H9 (cell line): ENCODE data around the gene CCBE1. TPM values are rescaled to one million over a fixed set of nuclear protein-coding genes. Genes with fewer than 3 reads are reported as not detected.

ENCODE experiments used
- DNase-seq: peaks from one replicate; pipeline ENCODE4 v3.0.0-alpha.2; 2017
- H2AFZ ChIP-seq: one replicate; pipeline ENCODE4 v1.6.1; 2013; ENCODE audit warnings: mild to moderate bottlenecking, low read length, control low read depth, moderate library complexity
- H2AK5ac ChIP-seq: 2 replicates; pipeline ENCODE4 v1.6.1; 2013; ENCODE audit warnings: low read length, control low read depth, mixed read lengths; ENCODE audit not compliant: insufficient read length
- H2BK120ac ChIP-seq: one replicate; pipeline ENCODE4 v1.6.1; 2013; ENCODE audit warnings: low read depth, mild to moderate bottlenecking, low read length, control low read depth, inconsistent platforms; ENCODE audit not compliant: poor library complexity, severe bottlenecking
- H2BK12ac ChIP-seq: 2 replicates; pipeline ENCODE4 v1.6.1; 2013; ENCODE audit warnings: low read length, control low read depth, mixed read lengths, low read depth; ENCODE audit not compliant: insufficient read length
- H2BK15ac ChIP-seq: 2 replicates; pipeline ENCODE4 v1.6.1; 2013; ENCODE audit warnings: low read depth, low read length, control low read depth
- H2BK20ac ChIP-seq: one replicate; pipeline ENCODE4 v1.6.1; 2013; ENCODE audit warnings: low read depth, mild to moderate bottlenecking, low read length, control low read depth, inconsistent platforms; ENCODE audit not compliant: poor library complexity, severe bottlenecking
- H2BK5ac ChIP-seq: 2 replicates; pipeline ENCODE4 v1.6.1; 2013; ENCODE audit warnings: low read length, control low read depth, mixed read lengths; ENCODE audit not compliant: insufficient read length
- H3K14ac ChIP-seq: 2 replicates; pipeline ENCODE4 v1.6.1; 2013; ENCODE audit warnings: low read length, control low read depth; ENCODE audit not compliant: insufficient read depth
- H3K18ac ChIP-seq: 2 replicates; pipeline ENCODE4 v1.6.1; 2013; ENCODE audit warnings: low read depth, mild to moderate bottlenecking, mixed read lengths, low read length, control low read depth; ENCODE audit not compliant: insufficient read length
- H3K23ac ChIP-seq: 2 replicates; pipeline ENCODE4 v1.6.1; 2013; ENCODE audit warnings: low read length, control low read depth, mixed read lengths, low read depth; ENCODE audit not compliant: insufficient read length
- H3K23me2 ChIP-seq: 2 replicates; pipeline ENCODE4 v1.6.1; 2013; ENCODE audit warnings: low read depth, mild to moderate bottlenecking, mixed read lengths, low read length, control low read depth; ENCODE audit not compliant: insufficient read length, poor library complexity, severe bottlenecking
- H3K27ac ChIP-seq: 2 replicates; pipeline ENCODE4 v1.5.1; 2013; ENCODE audit warnings: low read length, control low read depth, mixed read lengths, low read depth; ENCODE audit not compliant: insufficient read length
- H3K27me3 ChIP-seq: 2 replicates; pipeline ENCODE4 v1.6.1; 2013; ENCODE audit warnings: low read length, control low read depth, inconsistent platforms; ENCODE audit not compliant: insufficient read depth
- H3K4ac ChIP-seq: 2 replicates; pipeline ENCODE4 v1.6.1; 2013; ENCODE audit warnings: low read depth, mild to moderate bottlenecking, control low read depth, inconsistent platforms, low read length, moderate library complexity
- H3K4me1 ChIP-seq: 2 replicates; pipeline ENCODE4 v1.6.1; 2013; ENCODE audit warnings: low read length, control low read depth, inconsistent platforms; ENCODE audit not compliant: insufficient read depth
- H3K4me2 ChIP-seq: 2 replicates; pipeline ENCODE4 v1.6.1; 2013; ENCODE audit warnings: low read length, control low read depth, mixed read lengths; ENCODE audit not compliant: insufficient read length, insufficient read depth
- H3K56ac ChIP-seq: 2 replicates; pipeline ENCODE4 v1.6.1; 2013; ENCODE audit warnings: low read depth, mild to moderate bottlenecking, mixed read lengths, low read length, control low read depth; ENCODE audit not compliant: insufficient read length
- H3K79me1 ChIP-seq: 2 replicates; pipeline ENCODE4 v1.6.1; 2013; ENCODE audit warnings: low read depth, mild to moderate bottlenecking, moderate library complexity, low read length, control low read depth, inconsistent platforms; ENCODE audit not compliant: insufficient read depth, poor library complexity, severe bottlenecking
- H3K79me2 ChIP-seq: 2 replicates; pipeline ENCODE4 v1.6.1; 2013; ENCODE audit warnings: low read length, control low read depth, inconsistent platforms; ENCODE audit not compliant: insufficient read depth
- H3K9ac ChIP-seq: 2 replicates; pipeline ENCODE4 v1.6.1; 2013; ENCODE audit warnings: low read length, control low read depth, mixed read lengths; ENCODE audit not compliant: insufficient read length; ENCODE audit errors: extremely low read depth
- H3K9me3 ChIP-seq: one replicate; pipeline ENCODE4 v1.6.1; 2013; ENCODE audit warnings: low read depth, low read length, inconsistent platforms; ENCODE audit not compliant: control insufficient read depth
- H3T11ph ChIP-seq: one replicate; pipeline ENCODE4 v1.6.1; 2013; ENCODE audit warnings: mild to moderate bottlenecking, low read length, control low read depth, inconsistent platforms
- H4K20me1 ChIP-seq: one replicate; pipeline ENCODE4 v1.6.1; 2013; ENCODE audit not compliant: control insufficient read depth, insufficient read length, insufficient read depth
- H4K5ac ChIP-seq: 2 replicates; pipeline ENCODE4 v1.6.1; 2013; ENCODE audit warnings: low read depth, mild to moderate bottlenecking, mixed read lengths, low read length, control low read depth; ENCODE audit not compliant: insufficient read length
- H4K8ac ChIP-seq: replicated peaks from 2 replicates; pipeline ENCODE4 v1.6.1; 2013; ENCODE audit warnings: low read length, control low read depth, mixed read lengths, low read depth; ENCODE audit not compliant: insufficient read length
- H4K91ac ChIP-seq: 2 replicates; pipeline ENCODE4 v1.6.1; 2013; ENCODE audit warnings: low read depth, mild to moderate bottlenecking, moderate library complexity, mixed read lengths, low read length, control low read depth; ENCODE audit not compliant: insufficient read length
- H3K27ac Mint-ChIP-seq, 3 experiments: 2 replicates in 2 of 3; 3 replicates in 1 of 3; pipeline ENCODE4 v1.8.0; 2020 to 2021; ENCODE audit warnings: mixed read lengths in 3 of 3, mild to moderate bottlenecking in 1 of 3, moderate library complexity in 1 of 3
- H3K27me3 Mint-ChIP-seq: 2 replicates; pipeline ENCODE4 v1.8.0; 2021; ENCODE audit warnings: low read depth, mild to moderate bottlenecking, moderate library complexity, mixed read lengths
- H3K36me3 Mint-ChIP-seq, 3 experiments: 2 replicates in 2 of 3; 3 replicates in 1 of 3; pipeline ENCODE4 v1.8.0; 2020 to 2021; ENCODE audit warnings: low read depth in 3 of 3, mixed read lengths in 3 of 3; ENCODE audit not compliant: insufficient read depth in 1 of 3
- H3K4me1 Mint-ChIP-seq, 2 experiments: 2 replicates each; pipeline ENCODE4 v1.8.0; 2020; ENCODE audit warnings: mixed read lengths in 2 of 2
- H3K4me3 Mint-ChIP-seq, 2 experiments: 2 replicates in 1 of 2; 3 replicates in 1 of 2; pipeline ENCODE4 v1.8.0; 2020 to 2021; ENCODE audit warnings: mild to moderate bottlenecking in 2 of 2, mixed read lengths in 2 of 2, moderate library complexity in 1 of 2
- H3K9me3 Mint-ChIP-seq, 2 experiments: 2 replicates in 1 of 2; 3 replicates in 1 of 2; pipeline ENCODE4 v1.8.0; 2020; ENCODE audit warnings: mild to moderate bottlenecking in 2 of 2, mixed read lengths in 2 of 2, moderate library complexity in 1 of 2
- WGBS: extraction: QIAGEN DNeasy Blood & Tissue Kit; methylation state at CpG from one replicate; pipeline ENCODE4 v1.1.7; 2013; ENCODE audit warnings: missing lambda C conversion rate, low lambda C conversion rate, mixed read lengths; ENCODE audit not compliant: insufficient read length; ENCODE audit errors: extremely low coverage; 5-methylcytosine and 5-hydroxymethylcytosine counted together
- total RNA-seq: library from RNA; stranded (reverse); gene quantifications from 2 replicates; pipeline ENCODE4 v1.2.1, GENCODE V29; 2021
- TF ChIP-seq, protein P1 (sequence below): fragments of 200-600 bp; sonication (generic); conservative IDR thresholded peaks from 3 replicates; pipeline ENCODE4 v1.8.0; 2021; ENCODE audit warnings: antibody characterized with exemption, mild to moderate bottlenecking

The CCBE1 gene
- total RNA-seq, 1 experiment from 2014 or later: 0.39 TPM

GRCh38 chr18:59388817-59389216 lies 308.4 kb downstream of the CCBE1 start:
- Histone ChIP-seq H2BK5ac (no peak overlapping the region), H3K56ac (no peak overlapping the region), H3K4me2 (no peak overlapping the region), H3K79me2 (no peaks in the 10 kb centered on the region), H3K9ac (no peak overlapping the region), H3K9me3 (no peaks in the 10 kb centered on the region), H2BK120ac (no peak overlapping the region), H3K27ac (no peak overlapping the region), H4K20me1 (no peaks in the 10 kb centered on the region), H3K79me1 (no peaks in the 10 kb centered on the region), H2BK20ac (no peak overlapping the region), H3K4ac (no peak overlapping the region), H3K23me2 (no peaks in the 10 kb centered on the region), H2AFZ (no peak overlapping the region), H2AK5ac (no peak overlapping the region), H3K27me3 (no peaks in the 10 kb centered on the region), H2BK12ac (no peak overlapping the region), H4K5ac (no peak overlapping the region), H3K14ac (no peak overlapping the region), H3K23ac (no peak overlapping the region), H4K8ac (no peak overlapping the region), H2BK15ac (no peak overlapping the region), H3K4me1 (no peaks in the 10 kb centered on the region; the same call in 1 of the 2 replicates), H3T11ph (no peak overlapping the region), H4K91ac (no peak overlapping the region), H3K18ac (no peak overlapping the region)
- peaks cover 29 to 49% of the 10 kb centered on the region in 2 experiments for H3K4me1 Mint-ChIP-seq
- DNase-seq: no peak
- TF ChIP-seq, protein P1, sequence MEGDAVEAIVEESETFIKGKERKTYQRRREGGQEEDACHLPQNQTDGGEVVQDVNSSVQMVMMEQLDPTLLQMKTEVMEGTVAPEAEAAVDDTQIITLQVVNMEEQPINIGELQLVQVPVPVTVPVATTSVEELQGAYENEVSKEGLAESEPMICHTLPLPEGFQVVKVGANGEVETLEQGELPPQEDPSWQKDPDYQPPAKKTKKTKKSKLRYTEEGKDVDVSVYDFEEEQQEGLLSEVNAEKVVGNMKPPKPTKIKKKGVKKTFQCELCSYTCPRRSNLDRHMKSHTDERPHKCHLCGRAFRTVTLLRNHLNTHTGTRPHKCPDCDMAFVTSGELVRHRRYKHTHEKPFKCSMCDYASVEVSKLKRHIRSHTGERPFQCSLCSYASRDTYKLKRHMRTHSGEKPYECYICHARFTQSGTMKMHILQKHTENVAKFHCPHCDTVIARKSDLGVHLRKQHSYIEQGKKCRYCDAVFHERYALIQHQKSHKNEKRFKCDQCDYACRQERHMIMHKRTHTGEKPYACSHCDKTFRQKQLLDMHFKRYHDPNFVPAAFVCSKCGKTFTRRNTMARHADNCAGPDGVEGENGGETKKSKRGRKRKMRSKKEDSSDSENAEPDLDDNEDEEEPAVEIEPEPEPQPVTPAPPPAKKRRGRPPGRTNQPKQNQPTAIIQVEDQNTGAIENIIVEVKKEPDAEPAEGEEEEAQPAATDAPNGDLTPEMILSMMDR: no peak
- no peaks in the 10 kb centered on the region; a peak in 2 of 5 replicates for H3K9me3 Mint-ChIP-seq
- WGBS: no CpG with 5 or more reads among the region's 4 CpGs
- H3K27ac Mint-ChIP-seq: no peak overlapping the region
- no peaks in the 10 kb centered on the region for H3K36me3 Mint-ChIP-seq
- no peak overlapping the region for H3K4me3 Mint-ChIP-seq
- H3K27me3 Mint-ChIP-seq: peaks cover 47% of the 10 kb centered on the region
